ENCODE data around the gene NDEL1.

Gene NDEL1

GRCh38 chr17:8413938-8414337 is 21.7 kb upstream of the NDEL1 start:
- no peak overlapping the region for H3K4me3 ChIP-seq (replicated peaks; ENCODE audit: low read depth, low read length)
- no peak for TF ChIP-seq CTCF (IDR thresholded peaks at IDR 0.05; ENCODE audit: low read length, missing control alignments)
- no peak for DNase-seq (ENCODE audit: low read depth)

- no peak for TF ChIP-seq CTCF (IDR thresholded peaks at IDR 0.05; ENCODE audit: low read length, missing control alignments)
- DNase-seq (ENCODE audit: low read depth) = no peak
- H3K4me3 ChIP-seq (replicated peaks; ENCODE audit: low read depth, low read length) = no peak overlapping the region
These were observed 17.9 kb upstream of the NDEL1 start for GRCh38 chr17:8417806-8418205.

GRCh38 chr17:8418471-8418870 is 17.2 kb upstream of the NDEL1 start:
- TF ChIP-seq CTCF (IDR thresholded peaks at IDR 0.05; ENCODE audit: low read length, missing control alignments) = no peak
- H3K4me3 ChIP-seq (replicated peaks; ENCODE audit: low read depth, low read length) = no peak overlapping the region
- DNase-seq (ENCODE audit: low read depth) = no peak

- no peak overlapping the region for H3K4me3 ChIP-seq (replicated peaks; ENCODE audit: low read depth, low read length)
- DNase-seq (ENCODE audit: low read depth) = no peak
- no peak for TF ChIP-seq CTCF (IDR thresholded peaks at IDR 0.05; ENCODE audit: low read length, missing control alignments)
These were observed 16.4 kb upstream of the NDEL1 start for GRCh38 chr17:8419305-8419704.

DNA sequence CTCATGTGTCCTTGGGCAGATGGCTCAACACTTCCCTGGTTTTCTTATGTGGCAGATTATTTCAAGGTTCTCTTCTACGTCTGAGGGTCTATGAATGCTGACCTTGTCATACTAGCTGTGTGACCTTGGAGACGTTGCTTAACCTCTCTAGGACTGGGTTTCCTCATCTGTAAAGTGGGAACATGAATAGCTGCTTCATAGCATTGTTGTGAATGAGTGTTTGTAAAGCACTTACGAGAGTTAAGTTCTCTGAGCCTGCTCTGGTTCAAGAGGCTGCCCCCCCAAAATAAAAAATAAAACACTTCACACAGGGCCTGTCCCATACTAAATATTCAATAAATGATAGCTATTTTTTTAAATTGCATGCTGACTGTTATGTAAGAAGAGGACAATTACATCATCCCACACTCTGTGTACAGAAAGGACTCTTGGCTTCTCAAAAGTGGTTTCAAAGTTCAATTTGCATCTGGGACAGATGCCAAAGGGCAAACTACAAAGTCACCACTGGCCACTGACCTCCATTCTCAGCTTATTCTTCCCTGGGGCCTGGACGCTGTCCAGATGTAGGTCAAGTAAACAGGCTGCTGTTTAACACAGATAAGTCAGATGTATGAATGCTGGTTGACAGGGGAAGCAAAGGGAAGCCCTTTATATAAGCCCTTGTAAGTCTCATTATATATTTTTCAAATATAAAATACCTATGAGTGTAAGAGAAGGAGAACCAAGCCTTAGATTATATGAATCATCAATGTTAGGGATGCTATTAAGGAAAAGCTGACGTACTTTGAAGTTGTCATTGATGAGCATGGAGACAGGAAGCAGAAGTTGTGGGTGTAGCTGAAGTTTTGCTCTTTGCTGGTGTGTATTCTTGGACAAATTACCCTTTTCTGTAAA is 15.4 kb upstream of the NDEL1 start:
- no peak overlapping the region for H3K4me3 ChIP-seq (replicated peaks; ENCODE audit: low read depth, low read length)
- no peak for TF ChIP-seq CTCF (IDR thresholded peaks at IDR 0.05; ENCODE audit: low read length, missing control alignments)

DNA sequence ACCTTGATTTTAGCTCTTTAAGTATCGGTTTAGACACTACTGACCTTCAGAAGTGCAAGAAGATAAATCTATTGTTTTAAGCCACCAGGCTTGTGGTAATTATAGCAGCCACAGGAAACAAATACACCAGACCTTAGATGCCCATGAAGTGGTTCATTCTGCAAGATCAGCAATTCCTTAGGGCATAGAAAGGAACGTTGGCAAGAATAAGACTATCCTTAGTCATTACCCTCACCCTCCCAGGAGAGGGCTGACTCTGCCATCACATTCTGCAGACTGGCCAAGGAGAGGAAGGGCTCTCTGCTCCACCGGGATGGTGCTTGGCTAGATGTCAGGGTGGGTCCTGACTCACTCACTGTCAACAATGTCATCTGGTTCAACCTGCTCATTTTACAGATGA is 14.1 kb upstream of the NDEL1 start:
- no peak for TF ChIP-seq CTCF (IDR thresholded peaks at IDR 0.05; ENCODE audit: low read length, missing control alignments)
- no peak overlapping the region for H3K4me3 ChIP-seq (replicated peaks; ENCODE audit: low read depth, low read length)
- DNase-seq (ENCODE audit: low read depth) = no peak

More for the DNA sequence above, 15.4 kb upstream of the NDEL1 start:
- peak; percentile 83 for DNase-seq (ENCODE audit: low read depth)

Data from fibroblast of pulmonary artery (primary cell).